Measurements from ENCODE around the gene TENM4. TPM values are rescaled to one million over a fixed set of nuclear protein-coding genes. Genes with fewer than 3 reads are reported as not detected.

TENM4 gene
- total and polyA plus RNA-seq, 4 donors: 0.02 to 0.33 (median 0.14) TPM

DNA sequence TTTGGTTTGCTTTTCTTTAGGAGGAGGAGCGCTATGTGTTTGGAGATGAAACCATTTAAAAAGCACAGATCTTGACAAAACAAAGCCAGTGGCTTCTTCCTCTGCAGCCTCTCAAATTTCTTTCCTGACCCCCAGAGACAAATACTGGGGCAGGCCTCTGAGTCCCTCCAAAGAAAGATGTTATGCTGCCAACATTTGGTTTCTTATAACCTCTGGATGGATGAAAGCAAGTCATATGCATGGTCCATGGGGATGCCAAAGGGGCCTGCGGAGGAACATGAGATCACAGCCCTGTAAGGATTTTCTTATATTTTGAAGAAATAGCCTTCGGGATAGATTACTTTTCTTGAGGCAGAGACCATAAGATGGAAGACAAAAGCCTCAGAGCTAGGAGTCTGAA, 179.1 kb downstream of the TENM4 start:
- Histone ChIP-seq H3K9me3 (ENCODE audit: control insufficient read depth in 4 of 4, low read length in 3 of 4) (no peaks in the 10 kb centered on the region), H3K9ac (ENCODE audit: low read depth in 1 of 2, low read length in 2 of 2) (no peak overlapping the region), H3K4me3 (ENCODE audit: low read depth in 1 of 3, low read length in 3 of 3) (no peak overlapping the region), H3K27ac (ENCODE audit: low read depth in 1 of 2, low read length in 2 of 2) (no peak overlapping the region), H3K4me1 (ENCODE audit: control insufficient read depth in 4 of 4, insufficient read depth in 4 of 4, low read length in 3 of 4) (no peaks in the 10 kb centered on the region), H3K27me3 (ENCODE audit: control insufficient read depth in 4 of 4, insufficient read depth in 4 of 4, low read length in 3 of 4) (no peaks in the 10 kb centered on the region), H3K36me3 (ENCODE audit: control insufficient read depth in 4 of 4, insufficient read depth in 3 of 4, low read depth in 1 of 4, low read length in 3 of 4) (no peaks in the 10 kb centered on the region)
- TF ChIP-seq RXRA (IDR thresholded peaks at IDR 0.05): no peak
- TF ChIP-seq HNF4A (conservative IDR thresholded peaks at IDR 0.05): no peak
- no peak for TF ChIP-seq ATF3 (IDR thresholded peaks at IDR 0.05)
- TF ChIP-seq HNF4G (IDR thresholded peaks at IDR 0.05): no peak
- WGBS: 89% methylated on average over 3 of the region's 3 CpGs
- no peak for DNase-seq (ENCODE audit: low spot score)

GRCh38 chr11:79259800-79260199, 181.0 kb downstream of the TENM4 start:
- no peaks in the 10 kb centered on the region for H3K36me3 ChIP-seq (ENCODE audit: control insufficient read depth in 4 of 4, insufficient read depth in 3 of 4, low read depth in 1 of 4, low read length in 3 of 4)
- WGBS: 92% methylated on average over 4 of the region's 4 CpGs
- no peak for DNase-seq (ENCODE audit: low spot score)
- no peak overlapping the region for H3K4me3 ChIP-seq (ENCODE audit: low read depth in 1 of 3, low read length in 3 of 3)
- no peak overlapping the region for H3K9ac ChIP-seq (ENCODE audit: low read depth in 1 of 2, low read length in 2 of 2)
- H3K9me3 ChIP-seq (ENCODE audit: control insufficient read depth in 4 of 4, low read length in 3 of 4): peaks cover 0 to 3% (median 1%) of the 10 kb centered on the region in 4 donors
- no peaks in the 10 kb centered on the region for H3K27me3 ChIP-seq (ENCODE audit: control insufficient read depth in 4 of 4, insufficient read depth in 4 of 4, low read length in 3 of 4)
- H3K27ac ChIP-seq (ENCODE audit: low read depth in 1 of 2, low read length in 2 of 2): no peak overlapping the region
- H3K4me1 ChIP-seq (ENCODE audit: control insufficient read depth in 4 of 4, insufficient read depth in 4 of 4, low read length in 3 of 4): no peaks in the 10 kb centered on the region
- TF ChIP-seq ATF3 (IDR thresholded peaks at IDR 0.05): no peak
- peak in 1 of 2 donors; percentile 8 for TF ChIP-seq RAD21 (IDR thresholded peaks at IDR 0.05)

DNA sequence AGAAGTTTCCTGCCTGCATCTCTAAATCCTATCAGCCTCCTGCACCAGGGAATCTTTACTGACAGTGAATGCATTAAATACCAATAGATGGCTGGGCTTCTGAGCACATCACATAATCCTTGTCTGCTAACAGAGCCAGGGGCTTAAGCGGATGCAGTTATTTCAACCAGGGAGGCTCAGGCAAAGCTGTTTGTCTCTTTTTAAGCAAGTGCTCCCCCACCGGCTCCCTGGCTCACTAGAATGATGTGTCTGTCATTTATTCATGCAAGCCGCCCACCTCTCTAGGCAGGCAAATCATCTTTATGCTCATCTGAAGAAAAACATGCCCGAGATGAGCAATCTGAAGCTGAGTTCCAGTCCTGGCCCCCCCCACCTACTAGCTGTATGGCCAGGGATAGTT, 182.3 kb downstream of the TENM4 start:
- Histone ChIP-seq H3K27me3 (ENCODE audit: control insufficient read depth in 4 of 4, insufficient read depth in 4 of 4, low read length in 3 of 4) (no peaks in the 10 kb centered on the region), H3K36me3 (ENCODE audit: control insufficient read depth in 4 of 4, insufficient read depth in 3 of 4, low read depth in 1 of 4, low read length in 3 of 4) (no peaks in the 10 kb centered on the region), H3K9me3 (ENCODE audit: control insufficient read depth in 4 of 4, low read length in 3 of 4) (peaks cover 0 to 3% (median 1%) of the 10 kb centered on the region in 4 donors), H3K9ac (ENCODE audit: low read depth in 1 of 2, low read length in 2 of 2) (no peak overlapping the region), H3K27ac (ENCODE audit: low read depth in 1 of 2, low read length in 2 of 2) (no peak overlapping the region), H3K4me3 (ENCODE audit: low read depth in 1 of 3, low read length in 3 of 3) (no peak overlapping the region), H3K4me1 (ENCODE audit: control insufficient read depth in 4 of 4, insufficient read depth in 4 of 4, low read length in 3 of 4) (no peaks in the 10 kb centered on the region)
- 84% methylated on average over 4 of the region's 4 CpGs for WGBS
- no peak for DNase-seq (ENCODE audit: low spot score)
- TF ChIP-seq HNF4A (conservative IDR thresholded peaks at IDR 0.05) (no peak), GABPA (IDR thresholded peaks at IDR 0.05 in 1 of 2, conservative IDR thresholded peaks at IDR 0.05 in 1 of 2) (no peak), FOXA1 (IDR thresholded peaks at IDR 0.05) (no peak), RAD21 (IDR thresholded peaks at IDR 0.05) (no peak), FOXA2 (IDR thresholded peaks at IDR 0.05) (no peak), CTCF (IDR thresholded peaks at IDR 0.05; ENCODE audit: low read depth, low read length, missing input control) (no peak), RXRA (IDR thresholded peaks at IDR 0.05) (no peak), JUND (IDR thresholded peaks at IDR 0.05) (no peak)
- TF ChIP-seq, protein P1, sequence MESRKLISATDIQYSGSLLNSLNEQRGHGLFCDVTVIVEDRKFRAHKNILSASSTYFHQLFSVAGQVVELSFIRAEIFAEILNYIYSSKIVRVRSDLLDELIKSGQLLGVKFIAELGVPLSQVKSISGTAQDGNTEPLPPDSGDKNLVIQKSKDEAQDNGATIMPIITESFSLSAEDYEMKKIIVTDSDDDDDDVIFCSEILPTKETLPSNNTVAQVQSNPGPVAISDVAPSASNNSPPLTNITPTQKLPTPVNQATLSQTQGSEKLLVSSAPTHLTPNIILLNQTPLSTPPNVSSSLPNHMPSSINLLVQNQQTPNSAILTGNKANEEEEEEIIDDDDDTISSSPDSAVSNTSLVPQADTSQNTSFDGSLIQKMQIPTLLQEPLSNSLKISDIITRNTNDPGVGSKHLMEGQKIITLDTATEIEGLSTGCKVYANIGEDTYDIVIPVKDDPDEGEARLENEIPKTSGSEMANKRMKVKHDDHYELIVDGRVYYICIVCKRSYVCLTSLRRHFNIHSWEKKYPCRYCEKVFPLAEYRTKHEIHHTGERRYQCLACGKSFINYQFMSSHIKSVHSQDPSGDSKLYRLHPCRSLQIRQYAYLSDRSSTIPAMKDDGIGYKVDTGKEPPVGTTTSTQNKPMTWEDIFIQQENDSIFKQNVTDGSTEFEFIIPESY (IDR thresholded peaks at IDR 0.05): no peak
